Measurements from ENCODE around the gene SRSF1.

DNA sequence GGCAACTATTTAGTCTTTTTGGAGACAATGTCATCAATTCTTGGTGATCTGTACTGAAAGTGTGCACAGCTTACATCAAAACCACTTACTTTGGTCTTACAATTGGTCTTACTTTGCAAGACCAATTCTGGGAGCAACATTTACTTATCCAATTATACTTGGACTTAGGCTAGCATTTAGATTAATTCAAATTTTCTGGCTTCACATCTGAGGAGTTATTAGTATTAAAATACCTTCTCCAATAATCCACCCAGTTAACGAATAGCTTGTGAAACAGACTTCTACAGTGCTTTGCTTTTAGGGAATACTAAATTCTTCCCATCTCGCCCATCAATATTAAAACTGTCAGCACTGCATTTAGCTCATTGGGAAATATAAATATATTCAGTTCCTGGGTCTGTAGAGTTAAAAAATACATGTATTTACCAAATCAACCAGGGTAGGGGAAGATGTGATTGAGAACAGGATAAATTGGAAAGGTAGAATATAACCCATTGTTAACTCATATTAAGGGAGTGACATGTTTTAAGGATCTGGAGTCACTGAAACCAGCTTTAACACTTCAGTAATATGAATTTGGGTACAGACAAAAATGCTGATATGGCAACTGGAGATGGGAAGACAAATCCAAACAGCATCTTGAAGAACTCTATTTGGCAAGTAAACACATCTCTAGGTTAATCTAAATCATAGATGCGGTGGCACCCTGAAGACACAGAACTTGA, 9.8 kb downstream of the SRSF1 start:
- TF ChIP-seq, protein P1, sequence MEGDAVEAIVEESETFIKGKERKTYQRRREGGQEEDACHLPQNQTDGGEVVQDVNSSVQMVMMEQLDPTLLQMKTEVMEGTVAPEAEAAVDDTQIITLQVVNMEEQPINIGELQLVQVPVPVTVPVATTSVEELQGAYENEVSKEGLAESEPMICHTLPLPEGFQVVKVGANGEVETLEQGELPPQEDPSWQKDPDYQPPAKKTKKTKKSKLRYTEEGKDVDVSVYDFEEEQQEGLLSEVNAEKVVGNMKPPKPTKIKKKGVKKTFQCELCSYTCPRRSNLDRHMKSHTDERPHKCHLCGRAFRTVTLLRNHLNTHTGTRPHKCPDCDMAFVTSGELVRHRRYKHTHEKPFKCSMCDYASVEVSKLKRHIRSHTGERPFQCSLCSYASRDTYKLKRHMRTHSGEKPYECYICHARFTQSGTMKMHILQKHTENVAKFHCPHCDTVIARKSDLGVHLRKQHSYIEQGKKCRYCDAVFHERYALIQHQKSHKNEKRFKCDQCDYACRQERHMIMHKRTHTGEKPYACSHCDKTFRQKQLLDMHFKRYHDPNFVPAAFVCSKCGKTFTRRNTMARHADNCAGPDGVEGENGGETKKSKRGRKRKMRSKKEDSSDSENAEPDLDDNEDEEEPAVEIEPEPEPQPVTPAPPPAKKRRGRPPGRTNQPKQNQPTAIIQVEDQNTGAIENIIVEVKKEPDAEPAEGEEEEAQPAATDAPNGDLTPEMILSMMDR (IDR thresholded peaks at IDR 0.05 in 8 of 11, conservative IDR thresholded peaks at IDR 0.05 in 3 of 11): no peak
- no peak for TF ChIP-seq POLR2A (IDR thresholded peaks at IDR 0.05)
